ENCODE data around the gene CHD5.

Gene CHD5

DNA sequence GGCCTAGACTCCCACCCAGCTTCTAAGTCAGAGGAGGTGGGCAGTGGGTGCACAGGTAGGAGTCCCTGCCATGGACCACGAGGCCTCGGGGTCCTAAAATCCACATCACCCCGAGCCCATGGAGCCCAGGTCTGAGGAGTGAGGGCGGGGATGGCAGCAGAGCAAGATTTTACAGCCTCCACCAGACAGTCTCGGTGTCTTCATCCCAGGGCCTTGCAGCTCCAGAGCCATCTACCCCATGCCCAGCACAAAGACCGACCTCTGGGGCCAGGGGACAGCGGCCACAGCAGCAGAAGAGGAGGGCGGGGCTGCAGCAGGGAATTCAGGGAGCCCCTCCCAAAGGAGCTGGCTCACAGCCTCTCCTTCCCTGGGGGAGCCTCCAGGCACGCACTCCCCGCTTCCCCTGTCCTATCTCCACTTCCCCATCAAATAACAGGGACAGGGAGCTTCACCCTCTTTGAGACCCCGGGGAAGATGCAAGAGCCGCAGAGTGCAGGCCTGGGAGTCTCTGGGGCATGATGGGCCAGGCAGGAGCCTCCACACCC, 14.6 kb downstream of the CHD5 start:
- Histone ChIP-seq H3K9me3 (replicated peaks; ENCODE audit: insufficient read depth, low read length) (no peaks in the 10 kb centered on the region), H3K4me2 (ENCODE audit: low read depth, low read length) (no peak overlapping the region), H4K20me1 (ENCODE audit: insufficient read depth, low read length) (no peaks in the 10 kb centered on the region), H3K36me3 (replicated peaks; ENCODE audit: insufficient read depth, low read length) (no peaks in the 10 kb centered on the region), H2AFZ (ENCODE audit: low read length) (no peak overlapping the region), H3K4me3 (ENCODE audit: low read length) (no peak overlapping the region), H3F3A (ENCODE audit: insufficient read depth, low read length) (no peaks in the 10 kb centered on the region), H3K9me2 (replicated peaks; ENCODE audit: insufficient read depth, low read length) (no peaks in the 10 kb centered on the region), H3K79me2 (ENCODE audit: low read length) (no peaks in the 10 kb centered on the region), H3K27me3 (replicated peaks; ENCODE audit: insufficient read depth, low read length) (peaks cover 100% of the 10 kb centered on the region), H3K4me1 (ENCODE audit: low read length) (no peaks in the 10 kb centered on the region), H3K27ac (ENCODE audit: low read length) (no peak overlapping the region), H3K9ac (ENCODE audit: low read length) (no peak overlapping the region)
- no peak for DNase-seq
- no peak for TF ChIP-seq EZH2 (optimal IDR thresholded peaks at IDR 0.05; ENCODE audit: low read depth, low read length)
- TF ChIP-seq, protein P1, sequence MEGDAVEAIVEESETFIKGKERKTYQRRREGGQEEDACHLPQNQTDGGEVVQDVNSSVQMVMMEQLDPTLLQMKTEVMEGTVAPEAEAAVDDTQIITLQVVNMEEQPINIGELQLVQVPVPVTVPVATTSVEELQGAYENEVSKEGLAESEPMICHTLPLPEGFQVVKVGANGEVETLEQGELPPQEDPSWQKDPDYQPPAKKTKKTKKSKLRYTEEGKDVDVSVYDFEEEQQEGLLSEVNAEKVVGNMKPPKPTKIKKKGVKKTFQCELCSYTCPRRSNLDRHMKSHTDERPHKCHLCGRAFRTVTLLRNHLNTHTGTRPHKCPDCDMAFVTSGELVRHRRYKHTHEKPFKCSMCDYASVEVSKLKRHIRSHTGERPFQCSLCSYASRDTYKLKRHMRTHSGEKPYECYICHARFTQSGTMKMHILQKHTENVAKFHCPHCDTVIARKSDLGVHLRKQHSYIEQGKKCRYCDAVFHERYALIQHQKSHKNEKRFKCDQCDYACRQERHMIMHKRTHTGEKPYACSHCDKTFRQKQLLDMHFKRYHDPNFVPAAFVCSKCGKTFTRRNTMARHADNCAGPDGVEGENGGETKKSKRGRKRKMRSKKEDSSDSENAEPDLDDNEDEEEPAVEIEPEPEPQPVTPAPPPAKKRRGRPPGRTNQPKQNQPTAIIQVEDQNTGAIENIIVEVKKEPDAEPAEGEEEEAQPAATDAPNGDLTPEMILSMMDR (IDR thresholded peaks at IDR 0.05; ENCODE audit: low read length) = no peak
- TF ChIP-seq EZH2phosphoT487 (IDR thresholded peaks at IDR 0.05; ENCODE audit: low read length) = no peak

GRCh38 chr1:6165027-6165426, 15.1 kb downstream of the CHD5 start:
- no peak overlapping the region for H2AFZ ChIP-seq (ENCODE audit: low read length)

GRCh38 chr1:6163973-6164617, 16.0 kb downstream of the CHD5 start:
- no peaks in the 10 kb centered on the region for H3K4me1 ChIP-seq (ENCODE audit: low read length)
- no peak overlapping the region for H3K4me3 ChIP-seq (ENCODE audit: low read length)
- no peak for DNase-seq
- H3F3A ChIP-seq (ENCODE audit: insufficient read depth, low read length) = no peaks in the 10 kb centered on the region
- TF ChIP-seq EZH2phosphoT487 (IDR thresholded peaks at IDR 0.05; ENCODE audit: low read length) = no peak
- no peak for TF ChIP-seq EZH2 (optimal IDR thresholded peaks at IDR 0.05; ENCODE audit: low read depth, low read length)
- TF ChIP-seq, protein P1 (IDR thresholded peaks at IDR 0.05; ENCODE audit: low read length) = no peak
- no peaks in the 10 kb centered on the region for H4K20me1 ChIP-seq (ENCODE audit: insufficient read depth, low read length)
- H3K9me2 ChIP-seq (replicated peaks; ENCODE audit: insufficient read depth, low read length) = no peaks in the 10 kb centered on the region
- H3K79me2 ChIP-seq (ENCODE audit: low read length) = no peaks in the 10 kb centered on the region
- no peak overlapping the region for H2AFZ ChIP-seq (ENCODE audit: low read length)
- no peak overlapping the region for H3K27ac ChIP-seq (ENCODE audit: low read length)
- no peaks in the 10 kb centered on the region for H3K36me3 ChIP-seq (replicated peaks; ENCODE audit: insufficient read depth, low read length)
- peaks cover 96% of the 10 kb centered on the region for H3K27me3 ChIP-seq (replicated peaks; ENCODE audit: insufficient read depth, low read length)
- H3K9ac ChIP-seq (ENCODE audit: low read length) = no peak overlapping the region
- H3K4me2 ChIP-seq (ENCODE audit: low read depth, low read length) = no peak overlapping the region
- no peaks in the 10 kb centered on the region for H3K9me3 ChIP-seq (replicated peaks; ENCODE audit: insufficient read depth, low read length)

More at GRCh38 chr1:6165027-6165426, 15.1 kb downstream of the CHD5 start:
- Histone ChIP-seq H3K27ac (ENCODE audit: low read length) (no peak overlapping the region), H3K9me3 (replicated peaks; ENCODE audit: insufficient read depth, low read length) (no peaks in the 10 kb centered on the region), H3F3A (ENCODE audit: insufficient read depth, low read length) (no peaks in the 10 kb centered on the region), H3K4me1 (ENCODE audit: low read length) (no peaks in the 10 kb centered on the region), H3K79me2 (ENCODE audit: low read length) (no peaks in the 10 kb centered on the region), H3K4me3 (ENCODE audit: low read length) (no peak overlapping the region), H4K20me1 (ENCODE audit: insufficient read depth, low read length) (no peaks in the 10 kb centered on the region), H3K9me2 (replicated peaks; ENCODE audit: insufficient read depth, low read length) (no peaks in the 10 kb centered on the region), H3K27me3 (replicated peaks; ENCODE audit: insufficient read depth, low read length) (peaks cover 97% of the 10 kb centered on the region), H3K4me2 (ENCODE audit: low read depth, low read length) (no peak overlapping the region), H3K9ac (ENCODE audit: low read length) (no peak overlapping the region), H3K36me3 (replicated peaks; ENCODE audit: insufficient read depth, low read length) (no peaks in the 10 kb centered on the region)
- TF ChIP-seq EZH2 (optimal IDR thresholded peaks at IDR 0.05; ENCODE audit: low read depth, low read length) (no peak), EZH2phosphoT487 (IDR thresholded peaks at IDR 0.05; ENCODE audit: low read length) (no peak)
- TF ChIP-seq, protein P1 (IDR thresholded peaks at IDR 0.05; ENCODE audit: low read length) = no peak
- no peak for DNase-seq

Measured in MM.1S (cell line).